Neural progenitor cell (in vitro differentiated cells): ENCODE results near the gene SRGAP2B. TPM values are rescaled to one million over a fixed set of nuclear protein-coding genes. Genes with fewer than 3 reads are reported as not detected.
"Not testable (repeated sequence)": the region's sequence is repeated elsewhere in the genome, so short reads cannot be mapped to it uniquely, and the experiment has no call there.

Experiments used
- DNase-seq: peaks from one replicate; pipeline ENCODE4 v3.0.0-alpha.2; 2016; ENCODE audit warnings: low spot score
- H2AFZ ChIP-seq: fragments of 200-600 bp; sonication (generic); replicated peaks from 2 replicates; pipeline ENCODE4 v1.6.1; 2016; ENCODE audit warnings: antibody characterized with exemption
- H3F3A ChIP-seq: fragments of 200-600 bp; sonication (generic); 2 replicates; pipeline ENCODE4 v1.6.1; 2016; ENCODE audit warnings: antibody characterized with exemption, low read depth
- H3K27ac ChIP-seq: fragments of 200-600 bp; sonication (generic); 2 replicates; pipeline ENCODE4 v1.5.1; 2016; ENCODE audit warnings: mild to moderate bottlenecking
- H3K27me3 ChIP-seq: fragments of 200-600 bp; sonication (generic); 2 replicates; pipeline ENCODE4 v1.6.1; 2016; ENCODE audit warnings: mild to moderate bottlenecking, moderate library complexity
- H3K36me3 ChIP-seq: fragments of 200-600 bp; sonication (generic); 2 replicates; pipeline ENCODE4 v1.5.1; 2016
- H3K4me1 ChIP-seq: fragments of 200-600 bp; sonication (generic); 2 replicates; pipeline ENCODE4 v1.6.1; 2016; ENCODE audit warnings: mixed run types
- H3K4me2 ChIP-seq: fragments of 200-600 bp; sonication (generic); 2 replicates; pipeline ENCODE4 v1.6.1; 2016
- H3K4me3 ChIP-seq: fragments of 200-600 bp; sonication (generic); 2 replicates; pipeline ENCODE4 v1.5.1; 2016
- H3K79me2 ChIP-seq: fragments of 200-600 bp; sonication (generic); 2 replicates; pipeline ENCODE4 v1.6.1; 2016; ENCODE audit warnings: low read depth
- H3K9ac ChIP-seq: fragments of 200-600 bp; sonication (generic); 2 replicates; pipeline ENCODE4 v1.6.1; 2016
- H3K9me3 ChIP-seq: fragments of 200-600 bp; sonication (generic); 2 replicates; pipeline ENCODE4 v1.5.1; 2016; ENCODE audit warnings: low read depth
- H4K20me1 ChIP-seq: fragments of 200-600 bp; sonication (generic); 2 replicates; pipeline ENCODE4 v1.6.1; 2016; ENCODE audit warnings: low read depth
- H3K27ac Mint-ChIP-seq: 3 replicates; pipeline ENCODE4 v1.8.0; 2021; ENCODE audit warnings: mixed read lengths
- H3K27me3 Mint-ChIP-seq: 2 replicates; pipeline ENCODE4 v1.8.0; 2022; ENCODE audit warnings: low read depth, mild to moderate bottlenecking, inconsistent platforms, moderate library complexity, mixed read lengths; ENCODE audit not compliant: insufficient read depth
- H3K36me3 Mint-ChIP-seq: 3 replicates; pipeline ENCODE4 v1.8.0; 2021; ENCODE audit warnings: mixed read lengths
- H3K4me1 Mint-ChIP-seq: 3 replicates; pipeline ENCODE4 v1.8.0; 2021; ENCODE audit warnings: mixed read lengths
- H3K4me3 Mint-ChIP-seq: 3 replicates; pipeline ENCODE4 v1.8.0; 2021; ENCODE audit warnings: mild to moderate bottlenecking, moderate library complexity, mixed read lengths
- H3K9me3 Mint-ChIP-seq: 3 replicates; pipeline ENCODE4 v1.8.0; 2020; ENCODE audit warnings: mixed read lengths
- total RNA-seq: library from RNA; depleted of rRNA; stranded (reverse); fragments of >200 nt; gene quantifications from 2 replicates; pipeline ENCODE4 v1.2.3, GENCODE V29; 2015; ENCODE audit warnings: low replicate concordance

Gene SRGAP2B
- total RNA-seq, 1 donor from 2014 or later, result 19.1 TPM

GRCh38 chr1:145103294-145103693, 8.2 kb upstream of the SRGAP2B start:
- not testable (repeated sequence) for H3K4me1 ChIP-seq, H3K4me3 Mint-ChIP-seq, H3K27me3 ChIP-seq, H3K27ac Mint-ChIP-seq, H3K4me2 ChIP-seq, DNase-seq, H3K4me1 Mint-ChIP-seq, H3K9me3 ChIP-seq, H3K27ac ChIP-seq, H3K79me2 ChIP-seq, H3F3A ChIP-seq, H4K20me1 ChIP-seq, H3K4me3 ChIP-seq, H3K36me3 Mint-ChIP-seq, H3K36me3 ChIP-seq, H3K27me3 Mint-ChIP-seq, H2AFZ ChIP-seq, H3K9me3 Mint-ChIP-seq, H3K9ac ChIP-seq

DNA sequence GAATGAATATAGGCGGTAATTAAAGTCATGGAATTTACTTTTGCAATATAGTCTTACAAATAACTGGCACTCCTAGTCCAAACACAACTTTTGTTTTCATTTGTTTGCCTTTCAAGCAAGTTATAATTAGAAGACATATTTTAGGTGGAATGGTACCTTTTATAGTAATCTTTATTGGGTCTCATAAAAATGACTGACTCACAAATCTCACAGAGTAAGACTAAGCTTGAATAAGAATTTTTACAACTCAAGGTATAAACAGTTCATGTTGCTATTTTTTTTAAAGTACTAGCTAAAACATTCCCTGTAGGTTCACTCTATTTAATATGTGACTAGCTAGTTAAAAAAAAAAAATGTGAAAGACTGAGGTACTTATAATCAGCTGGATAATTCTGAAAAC, 6.6 kb upstream of the SRGAP2B start:
- H3K4me3 Mint-ChIP-seq, H2AFZ ChIP-seq, H4K20me1 ChIP-seq, DNase-seq, H3K9me3 Mint-ChIP-seq, H3F3A ChIP-seq, H3K27me3 ChIP-seq, H3K79me2 ChIP-seq, H3K4me3 ChIP-seq, H3K9me3 ChIP-seq, H3K27me3 Mint-ChIP-seq, H3K27ac Mint-ChIP-seq, H3K36me3 Mint-ChIP-seq, H3K27ac ChIP-seq, H3K9ac ChIP-seq, H3K4me1 ChIP-seq, H3K4me2 ChIP-seq, H3K36me3 ChIP-seq, H3K4me1 Mint-ChIP-seq: not testable (repeated sequence)

DNA sequence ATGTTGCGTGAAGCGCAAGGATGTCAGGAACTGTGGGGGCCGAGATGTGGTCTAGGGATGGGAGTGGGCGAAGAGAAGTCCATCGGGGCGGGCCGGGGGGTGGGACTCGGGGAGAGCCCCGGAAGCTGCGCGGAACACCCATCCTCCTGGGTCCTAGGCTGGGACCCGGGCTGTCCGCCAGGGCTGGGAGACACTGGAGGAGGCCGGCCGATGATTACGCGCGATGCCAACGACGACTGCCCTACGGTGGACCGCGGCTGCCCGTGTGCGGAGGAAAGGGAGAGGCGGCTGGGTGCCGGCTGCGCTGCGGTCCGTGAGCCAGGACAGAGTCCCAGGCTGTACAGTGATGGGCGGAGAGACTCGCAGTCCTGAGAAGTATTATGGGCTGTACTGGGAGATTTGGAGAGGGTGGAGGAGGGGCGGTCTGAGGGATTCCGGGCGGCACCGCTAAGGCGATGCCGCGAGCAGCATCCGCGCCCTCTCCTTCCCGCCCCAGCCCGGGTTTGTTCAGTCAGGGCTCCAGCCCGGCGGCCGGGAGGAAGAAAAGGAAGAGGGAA, 395 bp downstream of the SRGAP2B start:
- H3K4me1 ChIP-seq, H3K9me3 ChIP-seq, H3K4me1 Mint-ChIP-seq, H2AFZ ChIP-seq, H3K27me3 ChIP-seq, H3K27me3 Mint-ChIP-seq, H3K4me2 ChIP-seq, H4K20me1 ChIP-seq, H3K27ac ChIP-seq, H3F3A ChIP-seq, H3K9me3 Mint-ChIP-seq, H3K36me3 ChIP-seq, H3K27ac Mint-ChIP-seq, DNase-seq, H3K36me3 Mint-ChIP-seq, H3K9ac ChIP-seq, H3K79me2 ChIP-seq: not testable (repeated sequence)
- H3K4me3 ChIP-seq, result peak overlapping the region; percentile 46
- peak overlapping the region; percentile 74 for H3K4me3 Mint-ChIP-seq

DNA sequence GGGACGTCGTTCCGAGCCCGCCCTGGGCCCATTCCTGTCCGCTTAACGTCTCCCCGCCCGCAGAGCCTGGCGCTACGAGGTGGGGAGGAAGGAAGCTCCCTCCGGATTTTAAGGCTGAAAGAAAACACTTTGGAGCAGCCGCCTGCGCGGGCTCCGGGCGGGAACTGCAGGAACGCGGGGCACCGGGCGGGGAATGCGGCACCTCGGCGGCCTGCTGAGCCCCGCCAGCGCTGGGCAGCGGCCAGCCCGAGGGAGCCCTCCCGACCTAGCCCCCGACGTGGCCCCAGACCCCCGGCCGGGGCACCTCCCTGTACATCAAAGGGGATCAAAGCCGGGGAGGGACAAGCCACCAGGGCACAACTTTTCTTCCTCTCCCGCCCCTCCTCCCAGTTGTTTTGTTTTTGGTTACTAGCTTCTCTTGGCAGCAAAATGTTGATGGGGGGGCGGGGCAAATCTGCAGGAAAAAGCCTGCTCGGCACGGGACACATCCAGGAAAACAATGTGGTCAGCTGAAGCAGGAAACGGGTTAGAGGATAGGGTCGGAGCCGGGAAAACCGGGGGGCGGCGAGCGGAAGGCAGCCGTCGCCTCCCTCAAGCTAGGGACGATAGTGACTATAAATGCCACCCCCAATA, 1.5 kb downstream of the SRGAP2B start:
- not testable (repeated sequence) for H3K27me3 Mint-ChIP-seq, H3K9ac ChIP-seq, H3K27ac ChIP-seq, H3K4me1 Mint-ChIP-seq, H2AFZ ChIP-seq, H3F3A ChIP-seq, H3K79me2 ChIP-seq, H3K27me3 ChIP-seq, H3K36me3 ChIP-seq, H4K20me1 ChIP-seq, H3K9me3 ChIP-seq, H3K36me3 Mint-ChIP-seq, H3K4me1 ChIP-seq, H3K9me3 Mint-ChIP-seq
- peak; percentile 58 for DNase-seq
- peak overlapping the region; percentile 97 for H3K4me3 Mint-ChIP-seq
- H3K4me2 ChIP-seq, result peak overlapping the region; percentile 71
- peak overlapping the region; percentile 87 for H3K27ac Mint-ChIP-seq
- peak overlapping the region; percentile 54 for H3K4me3 ChIP-seq

- H3K36me3 ChIP-seq, H3K4me1 Mint-ChIP-seq, H3K4me3 ChIP-seq, H2AFZ ChIP-seq, H3K36me3 Mint-ChIP-seq, H3K79me2 ChIP-seq, H3K27ac Mint-ChIP-seq, H3K9me3 ChIP-seq, H3K4me1 ChIP-seq, H3K27me3 ChIP-seq, H3K4me2 ChIP-seq, DNase-seq, H3K9me3 Mint-ChIP-seq, H3K27ac ChIP-seq, H3K27me3 Mint-ChIP-seq, H3K4me3 Mint-ChIP-seq, H3K9ac ChIP-seq, H3F3A ChIP-seq, H4K20me1 ChIP-seq: not testable (repeated sequence)
Observed at GRCh38 chr1:145082483-145083255, 12.5 kb downstream of the SRGAP2B start.

- not testable (repeated sequence) for H3K27ac Mint-ChIP-seq, H3K9me3 Mint-ChIP-seq
Observed at GRCh38 chr1:145080193-145080592, 14.9 kb downstream of the SRGAP2B start.

GRCh38 chr1:145079737-145080136, 15.4 kb downstream of the SRGAP2B start:
- not testable (repeated sequence) for DNase-seq, H3K9me3 Mint-ChIP-seq, H3K27me3 Mint-ChIP-seq

More at GRCh38 chr1:145080193-145080592, 14.9 kb downstream of the SRGAP2B start:
- H3K4me1 Mint-ChIP-seq, H2AFZ ChIP-seq, H3K27ac ChIP-seq, H3K27me3 Mint-ChIP-seq, H3K9ac ChIP-seq, H3F3A ChIP-seq, H3K79me2 ChIP-seq, DNase-seq, H3K9me3 ChIP-seq, H3K36me3 Mint-ChIP-seq, H3K4me3 Mint-ChIP-seq, H3K4me2 ChIP-seq, H3K4me3 ChIP-seq, H3K36me3 ChIP-seq, H3K27me3 ChIP-seq, H4K20me1 ChIP-seq, H3K4me1 ChIP-seq: not testable (repeated sequence)

GRCh38 chr1:145078787-145079370, 16.2 kb downstream of the SRGAP2B start:
- H3K4me3 Mint-ChIP-seq, H2AFZ ChIP-seq, H3K9ac ChIP-seq, H3K9me3 ChIP-seq, H3K27ac Mint-ChIP-seq, H3K79me2 ChIP-seq, DNase-seq, H3K4me3 ChIP-seq, H3F3A ChIP-seq, H3K27me3 ChIP-seq, H3K9me3 Mint-ChIP-seq, H4K20me1 ChIP-seq, H3K4me2 ChIP-seq, H3K27me3 Mint-ChIP-seq, H3K36me3 Mint-ChIP-seq, H3K27ac ChIP-seq, H3K36me3 ChIP-seq, H3K4me1 Mint-ChIP-seq, H3K4me1 ChIP-seq: not testable (repeated sequence)

More at GRCh38 chr1:145079737-145080136, 15.4 kb downstream of the SRGAP2B start:
- not testable (repeated sequence) for H3K27ac Mint-ChIP-seq, H3K79me2 ChIP-seq, H3K4me1 Mint-ChIP-seq, H3K36me3 ChIP-seq, H3K9ac ChIP-seq, H3K4me1 ChIP-seq, H3K4me3 Mint-ChIP-seq, H3K4me3 ChIP-seq, H3K36me3 Mint-ChIP-seq, H3K9me3 ChIP-seq, H3K4me2 ChIP-seq, H3K27me3 ChIP-seq, H3K27ac ChIP-seq, H2AFZ ChIP-seq, H4K20me1 ChIP-seq, H3F3A ChIP-seq
